Astrocyte of the cerebellum (primary cell): ENCODE results near the gene SH3RF3.
A peak's percentile ranks its signal among the peaks of the same experiment; 100 is the strongest.

Experiments used
- DNase-seq: peaks from one replicate; pipeline ENCODE4 v3.0.0-alpha.2; 2011; ENCODE audit warnings: low read depth
- H3K4me3 ChIP-seq: 2 replicates; pipeline ENCODE4 v1.5.1; 2011; ENCODE audit warnings: mild to moderate bottlenecking, low read depth, low read length, moderate library complexity
- CTCF ChIP-seq: IDR thresholded peaks from 2 replicates; pipeline ENCODE4 v1.5.1; 2012; ENCODE audit warnings: low read length, low read depth, moderate library complexity, mild to moderate bottlenecking; ENCODE audit errors: missing control alignments
- in situ Hi-C: cut with HindIII; loops from 2 replicates; pipeline ENCODE4 v1.10.0; 2017; ENCODE audit warnings: low sequenced_read_pairs

The SH3RF3 gene

GRCh38 chr2:109193807-109194619 is 65.0 kb downstream of the SH3RF3 start:
- H3K4me3 ChIP-seq: no peak overlapping the region
- TF ChIP-seq CTCF: no peak
- in situ Hi-C loops: no loop called here
- DNase-seq: no peak

- in situ Hi-C loops: no loop called here
- DNase-seq: no peak
- no peak for TF ChIP-seq CTCF
- H3K4me3 ChIP-seq: no peak overlapping the region
These were observed 65.6 kb downstream of the SH3RF3 start for GRCh38 chr2:109194620-109194937.

DNA sequence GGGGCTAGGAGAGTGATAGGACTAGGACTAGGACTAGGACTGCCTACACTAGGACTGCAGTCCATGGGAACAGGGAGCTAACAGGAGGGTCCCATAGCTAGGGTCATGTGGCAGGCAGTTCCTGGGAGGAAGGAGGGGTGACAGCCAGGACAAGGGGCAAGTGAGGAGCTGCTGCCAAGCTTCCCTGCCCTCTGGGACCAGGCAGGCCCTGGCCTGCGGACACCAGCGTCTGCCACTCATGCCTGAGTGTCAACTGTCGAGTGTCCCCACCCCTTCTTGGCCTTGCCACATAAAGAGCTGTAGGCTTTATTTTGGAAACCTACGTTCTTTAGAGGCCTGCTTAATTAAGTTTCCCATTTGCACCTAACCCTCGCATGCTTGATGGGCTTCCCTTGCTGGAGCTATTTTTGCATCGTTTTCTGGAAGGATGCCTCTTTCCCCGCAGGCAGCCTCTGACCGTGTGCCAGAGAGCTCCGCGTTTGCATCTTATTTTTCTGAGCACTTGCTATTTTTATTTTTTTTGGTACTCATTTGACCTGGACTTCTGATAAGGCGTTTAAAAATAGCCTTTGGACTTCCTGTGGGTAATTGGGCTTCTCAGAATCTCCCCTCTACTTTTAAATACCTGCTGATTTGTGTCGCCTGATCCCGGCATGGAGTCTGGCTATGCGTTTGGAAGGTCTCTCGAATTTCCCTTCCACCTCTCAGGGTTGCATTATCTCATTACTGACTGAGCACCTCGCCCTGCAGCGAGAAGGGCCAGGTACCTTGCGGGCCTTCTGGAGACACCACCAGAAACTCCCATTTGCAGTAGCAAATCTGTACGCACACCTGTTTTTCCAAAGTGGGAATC is 66.4 kb downstream of the SH3RF3 start:
- no peak for TF ChIP-seq CTCF
- peak; percentile 46 for DNase-seq
- no peak overlapping the region for H3K4me3 ChIP-seq
- in situ Hi-C loops: no loop called here

GRCh38 chr2:109196081-109196875 is 67.3 kb downstream of the SH3RF3 start:
- in situ Hi-C loops: no loop called here
- no peak for DNase-seq
- no peak for TF ChIP-seq CTCF
- H3K4me3 ChIP-seq: no peak overlapping the region

- no peak for DNase-seq
These were observed 68.8 kb downstream of the SH3RF3 start for GRCh38 chr2:109197491-109198418.

More at GRCh38 chr2:109197491-109198418, 68.8 kb downstream of the SH3RF3 start:
- no peak overlapping the region for H3K4me3 ChIP-seq
- TF ChIP-seq CTCF: no peak
- in situ Hi-C loops: no loop called here
